DMS153 (cell line): ENCODE data around the gene SUSD6.

Experiments
- DNase-seq: peaks from one replicate; lab custom pipeline; 2025; lab: John Stamatoyannopoulos, UW

SUSD6 gene

DNA sequence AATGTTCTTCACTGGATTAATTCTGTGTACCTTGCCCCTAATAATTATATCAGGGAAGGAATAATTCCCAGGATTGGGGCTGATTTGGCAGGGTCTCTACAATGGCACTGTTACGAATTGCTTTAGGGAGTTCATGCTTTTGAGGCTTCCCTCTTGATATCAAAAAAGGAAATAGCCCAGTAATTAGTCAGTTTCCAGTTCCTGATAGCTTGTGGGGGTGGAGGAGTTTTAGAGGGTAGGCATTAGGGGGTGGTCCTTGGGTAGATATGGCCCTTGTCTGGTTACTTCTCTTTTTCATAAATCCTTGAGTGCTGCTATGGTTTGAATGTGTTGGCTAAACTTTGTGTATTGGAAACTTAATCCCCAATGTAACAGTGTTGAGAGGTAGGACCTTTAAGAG, 149.4 kb downstream of the SUSD6 start:
- no peak for DNase-seq

GRCh38 chr14:69763761-69764510, 152.5 kb downstream of the SUSD6 start:
- DNase-seq, result no peak
